ENCODE measurements around the gene PVRIG. TPM values are rescaled to one million over a fixed set of nuclear protein-coding genes. Genes with fewer than 3 reads are reported as not detected.
"Not testable (repeated sequence)": the region's sequence is repeated elsewhere in the genome, so short reads cannot be mapped to it uniquely, and the experiment has no call there.

The PVRIG gene
- total RNA-seq, 1 experiment from 2014 or later = 0.70 TPM

- H3K27me3 Mint-ChIP-seq (ENCODE audit: low read depth) = peaks cover 33% of the 10 kb centered on the region
- not testable (repeated sequence) for H4K5ac ChIP-seq (ENCODE audit: insufficient read length, low read depth, low read length); H3K27ac ChIP-seq (ENCODE audit: insufficient read length, low read depth, low read length); H3K27ac Mint-ChIP-seq; H2AFZ ChIP-seq (ENCODE audit: low read length); H3T11ph ChIP-seq (ENCODE audit: low read length); H3K4ac ChIP-seq (ENCODE audit: low read depth, low read length); H4K20me1 ChIP-seq (ENCODE audit: control insufficient read depth, insufficient read depth, insufficient read length); H2AK5ac ChIP-seq (ENCODE audit: insufficient read length, low read length); H3K23ac ChIP-seq (ENCODE audit: insufficient read length, low read depth, low read length); H2BK120ac ChIP-seq (ENCODE audit: low read depth, low read length, poor library complexity, severe bottlenecking); H2BK12ac ChIP-seq (ENCODE audit: insufficient read length, low read depth, low read length); H3K4me1 ChIP-seq (ENCODE audit: insufficient read depth, low read length); H3K4me2 ChIP-seq (ENCODE audit: insufficient read depth, insufficient read length, low read length); H3K27me3 ChIP-seq (ENCODE audit: insufficient read depth, low read length); H3K9ac ChIP-seq (ENCODE audit: extremely low read depth, insufficient read length, low read length); H3K56ac ChIP-seq (ENCODE audit: insufficient read length, low read depth, low read length); H3K79me2 ChIP-seq (ENCODE audit: insufficient read depth, low read length); H3K79me1 ChIP-seq (ENCODE audit: insufficient read depth, low read depth, low read length, poor library complexity, severe bottlenecking); H3K23me2 ChIP-seq (ENCODE audit: insufficient read length, low read depth, low read length, poor library complexity, severe bottlenecking); H3K4me3 Mint-ChIP-seq; H2BK15ac ChIP-seq (ENCODE audit: low read depth, low read length); H3K14ac ChIP-seq (ENCODE audit: insufficient read depth, low read length); DNase-seq; H2BK5ac ChIP-seq (ENCODE audit: insufficient read length, low read length); H3K9me3 ChIP-seq (ENCODE audit: control insufficient read depth, low read depth, low read length); H3K36me3 Mint-ChIP-seq (ENCODE audit: insufficient read depth in 1 of 3, low read depth in 3 of 3); H4K91ac ChIP-seq (ENCODE audit: insufficient read length, low read depth, low read length); H4K8ac ChIP-seq (replicated peaks; ENCODE audit: insufficient read length, low read depth, low read length); H3K18ac ChIP-seq (ENCODE audit: insufficient read length, low read depth, low read length); H3K9me3 Mint-ChIP-seq
- peaks cover 17% of the 10 kb centered on the region in 2 experiments for H3K4me1 Mint-ChIP-seq
- no CpG with 5 or more reads among the region's 6 CpGs for WGBS (ENCODE audit: extremely low coverage, insufficient read length, low lambda C conversion rate)
- H2BK20ac ChIP-seq (ENCODE audit: low read depth, low read length, poor library complexity, severe bottlenecking) = peak overlapping the region; percentile 26
These were observed 37.1 kb upstream of the PVRIG start for GRCh38 chr7:100182616-100183015.

DNA sequence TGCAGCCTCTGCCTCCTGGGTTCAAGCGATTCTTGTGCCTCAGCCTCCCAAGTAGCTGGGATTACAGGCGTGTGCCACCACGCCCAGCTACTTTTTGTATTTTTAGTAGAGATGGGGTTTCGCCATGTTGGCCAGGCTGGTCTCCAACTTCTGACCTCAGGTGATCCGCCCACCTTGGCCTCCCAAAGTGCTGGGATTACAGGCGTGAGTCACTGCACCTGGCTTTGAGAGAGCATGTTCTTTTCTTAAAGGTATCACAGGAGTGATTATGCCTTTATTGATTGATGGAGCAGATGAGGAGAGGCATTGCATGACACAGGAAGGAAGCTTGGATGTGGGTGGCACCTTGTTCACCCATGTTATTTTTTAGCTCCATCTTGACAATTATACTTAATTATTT, 36.7 kb upstream of the PVRIG start:
- H3K79me2 ChIP-seq (ENCODE audit: insufficient read depth, low read length); H3K14ac ChIP-seq (ENCODE audit: insufficient read depth, low read length); H3K56ac ChIP-seq (ENCODE audit: insufficient read length, low read depth, low read length); H3K9me3 ChIP-seq (ENCODE audit: control insufficient read depth, low read depth, low read length); H3K36me3 Mint-ChIP-seq (ENCODE audit: insufficient read depth in 1 of 3, low read depth in 3 of 3); H3K27ac ChIP-seq (ENCODE audit: insufficient read length, low read depth, low read length); DNase-seq; H3K4ac ChIP-seq (ENCODE audit: low read depth, low read length); H3K23me2 ChIP-seq (ENCODE audit: insufficient read length, low read depth, low read length, poor library complexity, severe bottlenecking); H3K79me1 ChIP-seq (ENCODE audit: insufficient read depth, low read depth, low read length, poor library complexity, severe bottlenecking); H4K20me1 ChIP-seq (ENCODE audit: control insufficient read depth, insufficient read depth, insufficient read length); H3K9ac ChIP-seq (ENCODE audit: extremely low read depth, insufficient read length, low read length); H3K18ac ChIP-seq (ENCODE audit: insufficient read length, low read depth, low read length); H2BK20ac ChIP-seq (ENCODE audit: low read depth, low read length, poor library complexity, severe bottlenecking); H4K91ac ChIP-seq (ENCODE audit: insufficient read length, low read depth, low read length); H4K8ac ChIP-seq (replicated peaks; ENCODE audit: insufficient read length, low read depth, low read length); H3K4me1 ChIP-seq (ENCODE audit: insufficient read depth, low read length); H3K4me3 Mint-ChIP-seq; H2BK15ac ChIP-seq (ENCODE audit: low read depth, low read length); H3K27me3 ChIP-seq (ENCODE audit: insufficient read depth, low read length); H3K4me2 ChIP-seq (ENCODE audit: insufficient read depth, insufficient read length, low read length); H2AFZ ChIP-seq (ENCODE audit: low read length); H4K5ac ChIP-seq (ENCODE audit: insufficient read length, low read depth, low read length); H2BK12ac ChIP-seq (ENCODE audit: insufficient read length, low read depth, low read length); H2AK5ac ChIP-seq (ENCODE audit: insufficient read length, low read length); H3K27ac Mint-ChIP-seq; H3K9me3 Mint-ChIP-seq; H2BK120ac ChIP-seq (ENCODE audit: low read depth, low read length, poor library complexity, severe bottlenecking); H3T11ph ChIP-seq (ENCODE audit: low read length); H2BK5ac ChIP-seq (ENCODE audit: insufficient read length, low read length); H3K23ac ChIP-seq (ENCODE audit: insufficient read length, low read depth, low read length): not testable (repeated sequence)
- no CpG with 5 or more reads among the region's 6 CpGs for whole genome bisulfite sequencing (ENCODE audit: extremely low coverage, insufficient read length, low lambda C conversion rate)
- peaks cover 29% of the 10 kb centered on the region for H3K27me3 Mint-ChIP-seq (ENCODE audit: low read depth)
- peaks cover 17% of the 10 kb centered on the region in 2 experiments for H3K4me1 Mint-ChIP-seq

Measured in H9 (cell line).